LNCaP clone FGC (cell line): Measurements from ENCODE around the gene FAM117B.

Source experiments
- DNase-seq: peaks from one replicate; pipeline ENCODE4 v3.0.0-alpha.2; 2011; ENCODE audit warnings: low read depth
- H3K4me3 ChIP-seq: 2 replicates; pipeline ENCODE4 v1.5.1; 2011; ENCODE audit warnings: mild to moderate bottlenecking, low read depth, low read length, control low read depth
- CTCF ChIP-seq: IDR thresholded peaks from 2 replicates; pipeline ENCODE4 v1.5.1; 2012; ENCODE audit warnings: mild to moderate bottlenecking; ENCODE audit not compliant: control insufficient read depth, insufficient read depth; ENCODE audit errors: extremely low read depth

Gene FAM117B

DNA sequence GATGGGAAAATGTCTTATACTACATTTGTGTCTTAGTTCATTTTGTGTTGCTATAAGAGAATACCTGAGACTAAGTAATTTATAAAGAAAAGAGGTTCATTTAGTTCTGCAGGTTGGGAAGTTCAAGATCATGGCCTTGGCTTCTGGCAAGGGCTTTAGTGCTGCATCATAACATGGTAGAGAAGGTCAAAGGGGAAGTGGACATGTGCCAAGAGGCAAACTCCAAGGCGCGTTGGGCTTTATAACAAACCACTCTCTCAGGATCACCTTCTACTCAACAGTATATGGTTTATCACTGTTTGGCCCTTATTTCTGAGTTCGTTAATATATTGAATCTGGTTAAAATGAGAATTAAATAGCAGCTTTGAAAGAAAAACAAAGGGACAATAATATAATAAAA, 178.6 kb downstream of the FAM117B start:
- H3K4me3 ChIP-seq: no peak overlapping the region
- DNase-seq: no peak
- no peak for TF ChIP-seq CTCF

- H3K4me3 ChIP-seq: no peak overlapping the region
- TF ChIP-seq CTCF: no peak
- DNase-seq: no peak
Observed at GRCh38 chr2:202814226-202814625, 179.5 kb downstream of the FAM117B start.

GRCh38 chr2:202815548-202816360, 181.0 kb downstream of the FAM117B start:
- TF ChIP-seq CTCF: no peak
- DNase-seq: no peak

GRCh38 chr2:202817771-202818170, 183.0 kb downstream of the FAM117B start:
- no peak for DNase-seq
- TF ChIP-seq CTCF: no peak
- H3K4me3 ChIP-seq: no peak overlapping the region

More at GRCh38 chr2:202815548-202816360, 181.0 kb downstream of the FAM117B start:
- no peak overlapping the region for H3K4me3 ChIP-seq

DNA sequence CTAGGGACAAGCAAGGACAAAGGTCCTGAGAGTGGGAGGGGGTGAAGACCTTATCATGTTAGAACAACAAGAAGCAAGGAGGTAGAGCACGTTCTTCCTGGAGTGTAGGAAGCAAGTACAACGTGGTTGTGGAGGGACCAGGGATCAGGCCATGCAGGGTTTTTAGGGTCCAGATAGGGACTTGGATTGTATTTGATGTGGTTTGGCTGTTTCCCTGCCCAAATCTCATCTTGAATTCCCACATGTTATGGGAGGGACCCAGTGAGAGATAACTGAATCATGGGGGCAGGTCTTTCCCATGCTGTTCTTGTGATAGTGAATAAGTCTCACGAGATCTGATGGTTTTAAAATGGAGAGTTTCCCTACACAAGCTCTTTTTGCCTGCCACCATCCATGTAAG, 183.6 kb downstream of the FAM117B start:
- no peak for TF ChIP-seq CTCF

More for the DNA sequence above, 183.6 kb downstream of the FAM117B start:
- no peak for DNase-seq
- no peak overlapping the region for H3K4me3 ChIP-seq
